HEK293 (cell line): ENCODE measurements around the gene FMN1.

Source experiments
- BCL11A ChIP-seq: fragments of 450-650 bp; formaldehyde crosslinking; IDR thresholded peaks from 2 replicates; pipeline ENCODE4 v1.5.1; 2016; ENCODE audit warnings: low read depth, missing biosample characterization, missing genetic modification characterization
- GLI4 ChIP-seq: fragments of 450-650 bp; formaldehyde crosslinking; IDR thresholded peaks from 2 replicates; pipeline ENCODE4 v1.5.1; 2016; ENCODE audit warnings: missing biosample characterization, missing genetic modification characterization
- KLF10 ChIP-seq: fragments of 450-650 bp; IDR thresholded peaks from 2 replicates; pipeline ENCODE4 v1.5.1; 2018; ENCODE audit warnings: missing biosample characterization, mild to moderate bottlenecking, missing genetic modification characterization
- KLF8 ChIP-seq: fragments of 450-650 bp; formaldehyde crosslinking; IDR thresholded peaks from 2 replicates; pipeline ENCODE4 v1.5.1; 2016; ENCODE audit warnings: missing biosample characterization, missing genetic modification characterization
- MYNN ChIP-seq: fragments of 450-650 bp; formaldehyde crosslinking; IDR thresholded peaks from 2 replicates; pipeline ENCODE4 v1.5.1; 2016; ENCODE audit warnings: missing biosample characterization, missing genetic modification characterization, borderline replicate concordance
- PRDM1 ChIP-seq: fragments of 450-650 bp; formaldehyde crosslinking; IDR thresholded peaks from 2 replicates; pipeline ENCODE4; 2016; ENCODE audit warnings: missing biosample characterization, missing genetic modification characterization
- ZBTB17 ChIP-seq: fragments of 450-650 bp; formaldehyde crosslinking; IDR thresholded peaks from 2 replicates; pipeline ENCODE4 v1.5.1; 2016; ENCODE audit warnings: missing biosample characterization, missing genetic modification characterization
- ZBTB21 ChIP-seq: fragments of 450-650 bp; formaldehyde crosslinking; IDR thresholded peaks from 2 replicates; pipeline ENCODE4 v1.5.1; 2017; ENCODE audit warnings: missing biosample characterization, missing genetic modification characterization
- ZBTB7A ChIP-seq: fragments of 450-650 bp; formaldehyde crosslinking; IDR thresholded peaks from 2 replicates; pipeline ENCODE4 v1.5.1; 2016; ENCODE audit warnings: low read depth, missing biosample characterization, missing genetic modification characterization
- ZBTB8A ChIP-seq: fragments of 450-650 bp; formaldehyde crosslinking; IDR thresholded peaks from 2 replicates; pipeline ENCODE4 v1.5.1; 2016; ENCODE audit warnings: missing biosample characterization, missing genetic modification characterization
- ZIC2 ChIP-seq: fragments of 450-650 bp; formaldehyde crosslinking; IDR thresholded peaks from 2 replicates; pipeline ENCODE4 v1.5.1; 2016; ENCODE audit warnings: missing biosample characterization, missing genetic modification characterization
- ZNF133 ChIP-seq: fragments of 450-650 bp; formaldehyde crosslinking; IDR thresholded peaks from 2 replicates; pipeline ENCODE4 v1.5.1; 2016; ENCODE audit warnings: missing biosample characterization, missing genetic modification characterization
- ZNF155 ChIP-seq: fragments of 450-650 bp; formaldehyde crosslinking; IDR thresholded peaks from 2 replicates; pipeline ENCODE4 v1.5.1; 2016; ENCODE audit warnings: missing biosample characterization, missing genetic modification characterization
- ZNF174 ChIP-seq: fragments of 450-650 bp; formaldehyde crosslinking; IDR thresholded peaks from 2 replicates; pipeline ENCODE4 v1.5.0; 2017; ENCODE audit warnings: missing biosample characterization, mild to moderate bottlenecking, missing genetic modification characterization
- ZNF19 ChIP-seq: fragments of 450-650 bp; formaldehyde crosslinking; IDR thresholded peaks from 2 replicates; pipeline ENCODE4; 2016; ENCODE audit warnings: missing biosample characterization, missing genetic modification characterization, low read depth
- ZNF214 ChIP-seq: fragments of 450-650 bp; formaldehyde crosslinking; IDR thresholded peaks from 2 replicates; pipeline ENCODE4 v1.5.1; 2017; ENCODE audit warnings: missing biosample characterization, mild to moderate bottlenecking, missing genetic modification characterization, borderline replicate concordance
- ZNF302 ChIP-seq: fragments of 450-650 bp; formaldehyde crosslinking; IDR thresholded peaks from 2 replicates; pipeline ENCODE4 v1.5.1; 2016; ENCODE audit warnings: missing biosample characterization, missing genetic modification characterization, low read depth
- ZNF394 ChIP-seq: fragments of 450-650 bp; formaldehyde crosslinking; IDR thresholded peaks from 2 replicates; pipeline ENCODE4 v1.5.1; 2016; ENCODE audit warnings: missing biosample characterization, missing genetic modification characterization, mild to moderate bottlenecking, moderate library complexity, borderline replicate concordance
- ZNF404 ChIP-seq: fragments of 450-650 bp; formaldehyde crosslinking; IDR thresholded peaks from 2 replicates; pipeline ENCODE4 v1.5.1; 2017; ENCODE audit warnings: missing biosample characterization, missing genetic modification characterization
- ZNF416 ChIP-seq: fragments of 450-650 bp; formaldehyde crosslinking; IDR thresholded peaks from 2 replicates; pipeline ENCODE4 v1.5.1; 2016; ENCODE audit warnings: missing biosample characterization, missing genetic modification characterization
- ZNF426 ChIP-seq: fragments of 450-650 bp; formaldehyde crosslinking; IDR thresholded peaks from 2 replicates; pipeline ENCODE4 v1.5.1; 2017; ENCODE audit warnings: missing biosample characterization, missing genetic modification characterization, mild to moderate bottlenecking, inconsistent platforms, moderate library complexity
- ZNF548 ChIP-seq: fragments of 450-650 bp; formaldehyde crosslinking; IDR thresholded peaks from 2 replicates; pipeline ENCODE4 v1.5.1; 2016; ENCODE audit warnings: missing biosample characterization, missing genetic modification characterization
- ZNF596 ChIP-seq: fragments of 450-650 bp; IDR thresholded peaks from 2 replicates; pipeline ENCODE4 v1.5.0; 2018; ENCODE audit warnings: missing biosample characterization, mild to moderate bottlenecking, missing genetic modification characterization, moderate library complexity
- ZNF768 ChIP-seq: fragments of 450-650 bp; formaldehyde crosslinking; IDR thresholded peaks from 2 replicates; pipeline ENCODE4 v1.5.1; 2018; ENCODE audit warnings: missing biosample characterization, mild to moderate bottlenecking, missing genetic modification characterization
- ZNF785 ChIP-seq: fragments of 450-650 bp; formaldehyde crosslinking; IDR thresholded peaks from 2 replicates; pipeline ENCODE4 v1.5.1; 2016; ENCODE audit warnings: missing biosample characterization, missing genetic modification characterization
- ZNF791 ChIP-seq: fragments of 450-650 bp; formaldehyde crosslinking; IDR thresholded peaks from 2 replicates; pipeline ENCODE4 v1.5.1; 2016; ENCODE audit warnings: missing biosample characterization, missing genetic modification characterization
- ZNF792 ChIP-seq: fragments of 450-650 bp; formaldehyde crosslinking; IDR thresholded peaks from 2 replicates; pipeline ENCODE4 v1.5.1; 2016; ENCODE audit warnings: missing biosample characterization, missing genetic modification characterization
- TF ChIP-seq, protein P1 (sequence below): fragments of 450-650 bp; formaldehyde crosslinking; IDR thresholded peaks from 2 replicates; pipeline ENCODE4 v1.5.1; 2016; ENCODE audit warnings: missing biosample characterization, missing genetic modification characterization
- TF ChIP-seq, protein P2 (sequence below): fragments of 450-650 bp; formaldehyde crosslinking; IDR thresholded peaks from 2 replicates; pipeline ENCODE4 v1.5.1; 2016; ENCODE audit warnings: missing biosample characterization, missing genetic modification characterization
- TF ChIP-seq, protein P3 (sequence below): fragments of 450-650 bp; formaldehyde crosslinking; IDR thresholded peaks from 2 replicates; pipeline ENCODE4 v1.5.1; 2016; ENCODE audit warnings: missing biosample characterization, missing genetic modification characterization
- TF ChIP-seq, protein P4 (sequence below): fragments of 450-650 bp; formaldehyde crosslinking; IDR thresholded peaks from 2 replicates; pipeline ENCODE4 v1.5.1; 2017; ENCODE audit warnings: missing biosample characterization, missing genetic modification characterization
- TF ChIP-seq, protein P5 (sequence below): fragments of 450-650 bp; formaldehyde crosslinking; IDR thresholded peaks from 2 replicates; pipeline ENCODE4 v1.5.1; 2016; ENCODE audit warnings: missing biosample characterization, missing genetic modification characterization

FMN1 gene

DNA sequence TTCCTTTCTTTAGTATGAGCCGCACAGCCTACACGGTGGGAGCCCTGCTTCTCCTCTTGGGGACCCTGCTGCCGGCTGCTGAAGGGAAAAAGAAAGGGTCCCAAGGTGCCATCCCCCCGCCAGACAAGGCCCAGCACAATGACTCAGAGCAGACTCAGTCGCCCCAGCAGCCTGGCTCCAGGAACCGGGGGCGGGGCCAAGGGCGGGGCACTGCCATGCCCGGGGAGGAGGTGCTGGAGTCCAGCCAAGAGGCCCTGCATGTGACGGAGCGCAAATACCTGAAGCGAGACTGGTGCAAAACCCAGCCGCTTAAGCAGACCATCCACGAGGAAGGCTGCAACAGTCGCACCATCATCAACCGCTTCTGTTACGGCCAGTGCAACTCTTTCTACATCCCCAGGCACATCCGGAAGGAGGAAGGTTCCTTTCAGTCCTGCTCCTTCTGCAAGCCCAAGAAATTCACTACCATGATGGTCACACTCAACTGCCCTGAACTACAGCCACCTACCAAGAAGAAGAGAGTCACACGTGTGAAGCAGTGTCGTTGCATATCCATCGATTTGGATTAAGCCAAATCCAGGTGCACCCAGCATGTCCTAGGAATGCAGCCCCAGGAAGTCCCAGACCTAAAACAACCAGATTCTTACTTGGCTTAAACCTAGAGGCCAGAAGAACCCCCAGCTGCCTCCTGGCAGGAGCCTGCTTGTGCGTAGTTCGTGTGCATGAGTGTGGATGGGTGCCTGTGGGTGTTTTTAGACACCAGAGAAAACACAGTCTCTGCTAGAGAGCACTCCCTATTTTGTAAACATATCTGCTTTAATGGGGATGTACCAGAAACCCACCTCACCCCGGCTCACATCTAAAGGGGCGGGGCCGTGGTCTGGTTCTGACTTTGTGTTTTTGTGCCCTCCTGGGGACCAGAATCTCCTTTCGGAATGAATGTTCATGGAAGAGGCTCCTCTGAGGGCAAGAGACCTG lies 463.5 kb downstream of the FMN1 start (continued):
- TF ChIP-seq KLF10 (tag by site-specific recombination), result no peak
- TF ChIP-seq ZNF214, result no peak
- no peak for TF ChIP-seq ZNF155 (tag by site-specific recombination)
- no peak for TF ChIP-seq BCL11A
- TF ChIP-seq, protein P1, sequence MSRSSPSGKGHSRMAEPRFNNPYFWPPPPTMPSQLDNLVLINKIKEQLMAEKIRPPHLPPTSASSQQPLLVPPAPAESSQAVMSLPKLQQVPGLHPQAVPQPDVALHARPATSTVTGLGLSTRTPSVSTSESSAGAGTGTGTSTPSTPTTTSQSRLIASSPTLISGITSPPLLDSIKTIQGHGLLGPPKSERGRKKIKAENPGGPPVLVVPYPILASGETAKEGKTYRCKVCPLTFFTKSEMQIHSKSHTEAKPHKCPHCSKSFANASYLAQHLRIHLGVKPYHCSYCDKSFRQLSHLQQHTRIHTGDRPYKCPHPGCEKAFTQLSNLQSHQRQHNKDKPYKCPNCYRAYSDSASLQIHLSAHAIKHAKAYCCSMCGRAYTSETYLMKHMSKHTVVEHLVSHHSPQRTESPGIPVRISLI (tag by site-specific recombination), result no peak
- TF ChIP-seq ZIC2, result no peak
- no peak for TF ChIP-seq ZNF19 (tag by site-specific recombination)
- no peak for TF ChIP-seq PRDM1
- no peak for TF ChIP-seq ZNF174
- no peak for TF ChIP-seq ZNF133 (tag by site-specific recombination)
- TF ChIP-seq ZNF791, result no peak
- no peak for TF ChIP-seq ZNF548 (tag by site-specific recombination)
- TF ChIP-seq, protein P2, sequence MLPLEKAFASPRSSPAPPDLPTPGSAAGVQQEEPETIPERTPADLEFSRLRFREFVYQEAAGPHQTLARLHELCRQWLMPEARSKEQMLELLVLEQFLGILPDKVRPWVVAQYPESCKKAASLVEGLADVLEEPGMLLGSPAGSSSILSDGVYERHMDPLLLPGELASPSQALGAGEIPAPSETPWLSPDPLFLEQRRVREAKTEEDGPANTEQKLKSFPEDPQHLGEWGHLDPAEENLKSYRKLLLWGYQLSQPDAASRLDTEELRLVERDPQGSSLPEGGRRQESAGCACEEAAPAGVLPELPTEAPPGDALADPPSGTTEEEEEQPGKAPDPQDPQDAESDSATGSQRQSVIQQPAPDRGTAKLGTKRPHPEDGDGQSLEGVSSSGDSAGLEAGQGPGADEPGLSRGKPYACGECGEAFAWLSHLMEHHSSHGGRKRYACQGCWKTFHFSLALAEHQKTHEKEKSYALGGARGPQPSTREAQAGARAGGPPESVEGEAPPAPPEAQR (tag by site-specific recombination), result no peak
- TF ChIP-seq MYNN (tag by site-specific recombination), result no peak
- TF ChIP-seq ZBTB17 (tag by site-specific recombination), result peak; percentile 50; the same call in 1 of the 2 replicates
- no peak for TF ChIP-seq ZNF768 (tag by site-specific recombination)
- TF ChIP-seq GLI4 (tag by site-specific recombination), result no peak
- TF ChIP-seq, protein P3, sequence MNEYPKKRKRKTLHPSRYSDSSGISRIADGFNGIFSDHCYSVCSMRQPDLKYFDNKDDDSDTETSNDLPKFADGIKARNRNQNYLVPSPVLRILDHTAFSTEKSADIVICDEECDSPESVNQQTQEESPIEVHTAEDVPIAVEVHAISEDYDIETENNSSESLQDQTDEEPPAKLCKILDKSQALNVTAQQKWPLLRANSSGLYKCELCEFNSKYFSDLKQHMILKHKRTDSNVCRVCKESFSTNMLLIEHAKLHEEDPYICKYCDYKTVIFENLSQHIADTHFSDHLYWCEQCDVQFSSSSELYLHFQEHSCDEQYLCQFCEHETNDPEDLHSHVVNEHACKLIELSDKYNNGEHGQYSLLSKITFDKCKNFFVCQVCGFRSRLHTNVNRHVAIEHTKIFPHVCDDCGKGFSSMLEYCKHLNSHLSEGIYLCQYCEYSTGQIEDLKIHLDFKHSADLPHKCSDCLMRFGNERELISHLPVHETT, result no peak
- TF ChIP-seq, protein P4, sequence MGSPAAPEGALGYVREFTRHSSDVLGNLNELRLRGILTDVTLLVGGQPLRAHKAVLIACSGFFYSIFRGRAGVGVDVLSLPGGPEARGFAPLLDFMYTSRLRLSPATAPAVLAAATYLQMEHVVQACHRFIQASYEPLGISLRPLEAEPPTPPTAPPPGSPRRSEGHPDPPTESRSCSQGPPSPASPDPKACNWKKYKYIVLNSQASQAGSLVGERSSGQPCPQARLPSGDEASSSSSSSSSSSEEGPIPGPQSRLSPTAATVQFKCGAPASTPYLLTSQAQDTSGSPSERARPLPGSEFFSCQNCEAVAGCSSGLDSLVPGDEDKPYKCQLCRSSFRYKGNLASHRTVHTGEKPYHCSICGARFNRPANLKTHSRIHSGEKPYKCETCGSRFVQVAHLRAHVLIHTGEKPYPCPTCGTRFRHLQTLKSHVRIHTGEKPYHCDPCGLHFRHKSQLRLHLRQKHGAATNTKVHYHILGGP (tag by site-specific recombination), result no peak
- no peak for TF ChIP-seq ZNF596
- TF ChIP-seq KLF8 (tag by site-specific recombination), result no peak
- no peak for TF ChIP-seq ZNF792 (tag by site-specific recombination)
- no peak for TF ChIP-seq ZNF426 (tag by site-specific recombination)
- no peak for TF ChIP-seq ZNF302 (tag by site-specific recombination)
- TF ChIP-seq, protein P5, sequence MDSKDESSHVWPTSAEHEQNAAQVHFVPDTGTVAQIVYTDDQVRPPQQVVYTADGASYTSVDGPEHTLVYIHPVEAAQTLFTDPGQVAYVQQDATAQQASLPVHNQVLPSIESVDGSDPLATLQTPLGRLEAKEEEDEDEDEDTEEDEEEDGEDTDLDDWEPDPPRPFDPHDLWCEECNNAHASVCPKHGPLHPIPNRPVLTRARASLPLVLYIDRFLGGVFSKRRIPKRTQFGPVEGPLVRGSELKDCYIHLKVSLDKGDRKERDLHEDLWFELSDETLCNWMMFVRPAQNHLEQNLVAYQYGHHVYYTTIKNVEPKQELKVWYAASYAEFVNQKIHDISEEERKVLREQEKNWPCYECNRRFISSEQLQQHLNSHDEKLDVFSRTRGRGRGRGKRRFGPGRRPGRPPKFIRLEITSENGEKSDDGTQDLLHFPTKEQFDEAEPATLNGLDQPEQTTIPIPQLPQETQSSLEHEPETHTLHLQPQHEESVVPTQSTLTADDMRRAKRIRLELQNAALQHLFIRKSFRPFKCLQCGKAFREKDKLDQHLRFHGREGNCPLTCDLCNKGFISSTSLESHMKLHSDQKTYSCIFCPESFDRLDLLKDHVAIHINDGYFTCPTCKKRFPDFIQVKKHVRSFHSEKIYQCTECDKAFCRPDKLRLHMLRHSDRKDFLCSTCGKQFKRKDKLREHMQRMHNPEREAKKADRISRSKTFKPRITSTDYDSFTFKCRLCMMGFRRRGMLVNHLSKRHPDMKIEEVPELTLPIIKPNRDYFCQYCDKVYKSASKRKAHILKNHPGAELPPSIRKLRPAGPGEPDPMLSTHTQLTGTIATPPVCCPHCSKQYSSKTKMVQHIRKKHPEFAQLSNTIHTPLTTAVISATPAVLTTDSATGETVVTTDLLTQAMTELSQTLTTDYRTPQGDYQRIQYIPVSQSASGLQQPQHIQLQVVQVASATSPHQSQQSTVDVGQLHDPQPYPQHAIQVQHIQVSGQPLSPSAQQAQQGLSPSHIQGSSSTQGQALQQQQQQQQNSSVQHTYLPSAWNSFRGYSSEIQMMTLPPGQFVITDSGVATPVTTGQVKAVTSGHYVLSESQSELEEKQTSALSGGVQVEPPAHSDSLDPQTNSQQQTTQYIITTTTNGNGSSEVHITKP, result 0 out of 2 replicates have a peak, but pooled peaks have one; percentile 13
- no peak for TF ChIP-seq ZBTB7A (tag by site-specific recombination)
- TF ChIP-seq ZNF416 (tag by site-specific recombination), result no peak
- TF ChIP-seq ZNF785 (tag by site-specific recombination), result no peak
- no peak for TF ChIP-seq ZNF404 (tag by site-specific recombination)
- no peak for TF ChIP-seq ZBTB8A (tag by site-specific recombination)
- no peak for TF ChIP-seq ZBTB21 (tag by site-specific recombination)
- TF ChIP-seq ZNF394 (tag by site-specific recombination), result no peak
